PC-9 (cell line): ENCODE results near the gene CELF4.

Experiments
- EZH2 ChIP-seq: fragments of 200-600 bp; sonication (generic); IDR thresholded peaks from 2 replicates; pipeline ENCODE4 v1.8.0; 2017; ENCODE audit warnings: antibody characterized with exemption, low read depth
- TF ChIP-seq, protein P1 (sequence below): fragments of 200-600 bp; sonication (generic); conservative IDR thresholded peaks from 2 replicates; pipeline ENCODE4 v1.6.1; 2017; ENCODE audit warnings: mixed run types, antibody characterized with exemption, mild to moderate bottlenecking, moderate library complexity

DNA sequence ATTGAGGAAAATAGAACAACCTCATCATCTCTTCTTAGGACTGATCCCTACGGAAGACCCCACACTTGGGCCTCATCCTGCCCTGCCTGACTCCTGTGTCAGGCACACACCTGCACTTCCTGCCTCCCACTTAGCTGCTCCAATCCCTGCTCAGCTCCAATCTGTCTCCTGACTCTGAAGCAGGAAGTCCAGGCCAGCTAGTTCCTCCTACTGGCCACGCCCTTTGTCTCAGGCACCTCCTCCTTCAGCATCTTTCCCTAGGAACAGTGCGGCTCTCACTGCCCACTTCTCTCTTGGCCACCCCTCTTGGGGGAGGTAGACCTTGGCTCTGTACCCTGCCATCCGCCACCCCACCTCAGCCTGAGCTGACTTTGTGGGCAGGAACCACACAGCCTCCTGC, 135.8 kb downstream of the CELF4 start:
- TF ChIP-seq, protein P1, sequence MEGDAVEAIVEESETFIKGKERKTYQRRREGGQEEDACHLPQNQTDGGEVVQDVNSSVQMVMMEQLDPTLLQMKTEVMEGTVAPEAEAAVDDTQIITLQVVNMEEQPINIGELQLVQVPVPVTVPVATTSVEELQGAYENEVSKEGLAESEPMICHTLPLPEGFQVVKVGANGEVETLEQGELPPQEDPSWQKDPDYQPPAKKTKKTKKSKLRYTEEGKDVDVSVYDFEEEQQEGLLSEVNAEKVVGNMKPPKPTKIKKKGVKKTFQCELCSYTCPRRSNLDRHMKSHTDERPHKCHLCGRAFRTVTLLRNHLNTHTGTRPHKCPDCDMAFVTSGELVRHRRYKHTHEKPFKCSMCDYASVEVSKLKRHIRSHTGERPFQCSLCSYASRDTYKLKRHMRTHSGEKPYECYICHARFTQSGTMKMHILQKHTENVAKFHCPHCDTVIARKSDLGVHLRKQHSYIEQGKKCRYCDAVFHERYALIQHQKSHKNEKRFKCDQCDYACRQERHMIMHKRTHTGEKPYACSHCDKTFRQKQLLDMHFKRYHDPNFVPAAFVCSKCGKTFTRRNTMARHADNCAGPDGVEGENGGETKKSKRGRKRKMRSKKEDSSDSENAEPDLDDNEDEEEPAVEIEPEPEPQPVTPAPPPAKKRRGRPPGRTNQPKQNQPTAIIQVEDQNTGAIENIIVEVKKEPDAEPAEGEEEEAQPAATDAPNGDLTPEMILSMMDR: no peak
- no peak for TF ChIP-seq EZH2
